ENCODE measurements around the gene MAP3K3.

The MAP3K3 gene

DNA sequence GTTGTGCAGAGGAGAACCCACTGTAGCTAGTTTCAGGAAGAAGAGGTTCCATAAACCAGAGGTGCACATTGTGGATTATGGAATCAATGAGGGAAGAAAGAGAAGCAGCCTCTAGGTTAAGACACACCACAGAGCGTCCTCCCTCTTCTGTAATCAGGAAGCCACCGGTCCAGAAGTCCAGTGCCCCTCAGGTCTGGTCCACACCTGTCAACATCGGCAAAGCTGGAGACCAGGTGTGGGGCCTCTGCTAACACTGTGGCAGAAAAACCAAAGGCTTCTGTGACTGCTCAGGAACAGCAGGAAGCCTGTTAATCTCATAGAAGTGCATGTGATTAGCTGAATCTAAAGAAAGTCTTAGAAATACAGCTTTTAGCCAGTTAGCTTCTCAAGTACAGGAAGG, 54.4 kb downstream of the MAP3K3 start:
- TF ChIP-seq, protein P1, sequence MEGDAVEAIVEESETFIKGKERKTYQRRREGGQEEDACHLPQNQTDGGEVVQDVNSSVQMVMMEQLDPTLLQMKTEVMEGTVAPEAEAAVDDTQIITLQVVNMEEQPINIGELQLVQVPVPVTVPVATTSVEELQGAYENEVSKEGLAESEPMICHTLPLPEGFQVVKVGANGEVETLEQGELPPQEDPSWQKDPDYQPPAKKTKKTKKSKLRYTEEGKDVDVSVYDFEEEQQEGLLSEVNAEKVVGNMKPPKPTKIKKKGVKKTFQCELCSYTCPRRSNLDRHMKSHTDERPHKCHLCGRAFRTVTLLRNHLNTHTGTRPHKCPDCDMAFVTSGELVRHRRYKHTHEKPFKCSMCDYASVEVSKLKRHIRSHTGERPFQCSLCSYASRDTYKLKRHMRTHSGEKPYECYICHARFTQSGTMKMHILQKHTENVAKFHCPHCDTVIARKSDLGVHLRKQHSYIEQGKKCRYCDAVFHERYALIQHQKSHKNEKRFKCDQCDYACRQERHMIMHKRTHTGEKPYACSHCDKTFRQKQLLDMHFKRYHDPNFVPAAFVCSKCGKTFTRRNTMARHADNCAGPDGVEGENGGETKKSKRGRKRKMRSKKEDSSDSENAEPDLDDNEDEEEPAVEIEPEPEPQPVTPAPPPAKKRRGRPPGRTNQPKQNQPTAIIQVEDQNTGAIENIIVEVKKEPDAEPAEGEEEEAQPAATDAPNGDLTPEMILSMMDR (IDR thresholded peaks at IDR 0.05; ENCODE audit: control insufficient read depth, insufficient read depth, low read depth, low read length, missing control alignments): no peak
- no peak overlapping the region for H3K4me3 ChIP-seq (ENCODE audit: control insufficient read depth, low read depth, low read length)
- DNase-seq (ENCODE audit: low read depth): no peak

DNA sequence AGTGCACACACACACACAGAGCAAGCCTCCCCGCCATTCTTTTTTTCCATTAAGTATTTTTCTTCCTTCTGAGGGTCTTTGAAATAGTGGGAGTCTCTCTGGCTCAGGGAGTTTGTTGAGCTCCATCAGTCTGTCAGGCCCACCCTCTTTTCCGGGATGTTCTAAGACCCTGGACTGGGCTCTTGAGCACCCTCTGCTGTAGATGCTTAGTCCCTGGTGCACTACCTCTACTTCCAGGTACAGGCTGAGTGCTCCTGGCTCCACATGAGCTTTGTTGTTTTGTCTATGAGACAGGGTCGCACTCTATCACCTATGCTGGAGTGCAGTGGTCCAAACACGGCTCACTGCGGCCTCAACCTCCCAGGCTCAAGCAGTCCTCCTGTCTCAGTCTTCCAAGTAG, 57.0 kb downstream of the MAP3K3 start:
- TF ChIP-seq, protein P1 (IDR thresholded peaks at IDR 0.05; ENCODE audit: control insufficient read depth, insufficient read depth, low read depth, low read length, missing control alignments): no peak
- no peak for DNase-seq (ENCODE audit: low read depth)

DNA sequence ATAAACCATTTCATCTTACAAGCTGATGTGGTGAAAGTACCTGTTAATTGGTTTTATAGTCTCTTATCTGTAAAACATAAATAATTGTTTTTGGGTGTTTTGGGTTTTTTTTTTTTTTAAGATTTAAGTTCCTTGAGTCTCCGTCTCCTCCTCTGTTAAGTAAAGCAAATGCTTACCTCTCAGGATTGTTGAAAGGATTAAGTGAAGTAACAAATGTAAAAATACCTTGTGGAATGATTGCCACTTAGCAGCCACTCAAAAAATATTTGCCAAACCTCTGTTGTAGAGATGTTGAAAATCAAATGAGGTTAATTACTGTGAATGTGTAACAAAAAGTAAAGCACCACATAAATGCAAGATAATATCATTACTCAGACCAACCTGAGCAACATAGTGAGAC, 58.5 kb downstream of the MAP3K3 start:
- TF ChIP-seq, protein P1 (IDR thresholded peaks at IDR 0.05; ENCODE audit: control insufficient read depth, insufficient read depth, low read depth, low read length, missing control alignments): no peak
- no peak for DNase-seq (ENCODE audit: low read depth)

More for the DNA sequence above, 57.0 kb downstream of the MAP3K3 start:
- no peak overlapping the region for H3K4me3 ChIP-seq (ENCODE audit: control insufficient read depth, low read depth, low read length)

DNA sequence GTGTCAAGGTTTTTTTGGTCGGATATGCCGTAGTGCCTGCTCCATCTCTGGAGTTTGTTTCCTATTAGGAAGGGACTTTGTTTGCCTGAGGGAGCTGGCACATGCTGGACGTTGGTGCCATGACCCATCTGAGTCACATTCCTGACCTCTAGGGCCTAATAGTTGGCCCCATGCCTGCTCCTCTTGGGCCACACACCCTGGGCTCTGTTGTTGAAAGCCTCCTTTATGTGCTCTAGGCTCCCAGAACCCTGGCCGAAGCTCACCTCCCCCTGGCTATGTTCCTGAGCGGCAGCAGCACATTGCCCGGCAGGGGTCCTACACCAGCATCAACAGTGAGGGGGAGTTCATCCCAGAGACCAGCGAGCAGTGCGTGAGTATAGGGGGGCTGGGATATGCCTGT, 59.3 kb downstream of the MAP3K3 start:
- no peak for DNase-seq (ENCODE audit: low read depth)
- TF ChIP-seq, protein P1 (IDR thresholded peaks at IDR 0.05; ENCODE audit: control insufficient read depth, insufficient read depth, low read depth, low read length, missing control alignments): no peak
- H3K4me3 ChIP-seq (ENCODE audit: control insufficient read depth, low read depth, low read length): no peak overlapping the region

More for the DNA sequence above, 58.5 kb downstream of the MAP3K3 start:
- no peak overlapping the region for H3K4me3 ChIP-seq (ENCODE audit: control insufficient read depth, low read depth, low read length)

DNA sequence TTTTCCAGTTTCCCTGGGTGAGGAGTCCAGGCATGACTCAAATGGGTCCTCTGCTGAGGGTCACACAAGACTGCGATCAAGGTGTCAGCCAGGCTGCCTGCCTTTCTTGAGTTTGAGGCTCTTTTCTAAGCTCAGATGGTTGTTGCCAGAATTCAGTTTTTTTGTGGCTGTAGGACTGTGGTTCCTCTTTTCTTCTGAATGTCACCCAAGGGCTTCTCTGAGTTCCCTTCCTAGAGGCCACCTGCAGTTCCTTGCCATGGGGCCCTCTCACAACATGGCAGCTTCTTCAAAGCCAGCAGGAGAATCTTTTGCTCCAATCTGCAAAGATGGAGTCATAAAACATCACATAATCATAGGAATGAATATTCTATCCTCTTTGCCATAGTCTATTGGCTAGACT, 60.2 kb downstream of the MAP3K3 start:
- no peak for DNase-seq (ENCODE audit: low read depth)
- no peak overlapping the region for H3K4me3 ChIP-seq (ENCODE audit: control insufficient read depth, low read depth, low read length)
- TF ChIP-seq, protein P1 (IDR thresholded peaks at IDR 0.05; ENCODE audit: control insufficient read depth, insufficient read depth, low read depth, low read length, missing control alignments): no peak

DNA sequence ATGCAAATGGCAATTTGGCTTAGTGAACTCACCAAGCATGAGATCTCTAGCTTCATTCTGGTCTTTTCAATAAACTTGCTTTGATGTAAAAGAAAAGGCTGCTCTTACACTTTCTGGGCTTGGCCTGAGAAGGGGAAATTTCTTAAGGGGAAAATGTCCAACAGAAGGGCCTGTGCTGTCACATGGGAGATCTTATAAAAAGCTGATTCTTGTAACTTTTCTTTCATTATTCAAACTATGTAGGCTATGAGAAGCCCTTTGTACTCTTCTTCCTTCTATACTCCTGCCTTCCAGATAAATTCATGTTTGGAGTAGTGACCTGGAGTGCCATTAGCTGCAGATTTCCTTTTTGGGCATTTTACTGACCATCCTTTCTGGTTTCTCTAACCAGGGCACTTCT, 60.8 kb downstream of the MAP3K3 start:
- TF ChIP-seq, protein P1 (IDR thresholded peaks at IDR 0.05; ENCODE audit: control insufficient read depth, insufficient read depth, low read depth, low read length, missing control alignments): no peak
- no peak for DNase-seq (ENCODE audit: low read depth)
- no peak overlapping the region for H3K4me3 ChIP-seq (ENCODE audit: control insufficient read depth, low read depth, low read length)

DNA sequence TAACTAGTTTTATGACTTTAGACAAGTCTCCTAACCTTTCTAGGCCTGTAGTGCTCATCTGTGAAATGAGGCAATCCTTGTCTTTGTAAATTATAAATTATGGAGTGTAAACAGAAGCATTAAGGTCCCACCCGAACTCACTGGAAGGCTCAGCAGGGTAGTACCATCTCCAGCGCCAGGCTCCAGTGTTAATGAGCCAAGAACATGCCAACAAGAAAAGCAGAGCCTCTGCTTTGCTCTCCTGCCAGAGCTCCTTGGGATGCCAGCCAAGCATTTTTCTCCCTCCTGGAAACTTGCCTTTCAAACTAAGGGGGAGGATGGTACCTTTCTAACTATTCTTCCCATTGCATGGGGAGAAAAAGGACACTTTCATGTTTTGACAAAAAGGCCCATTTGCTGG, 62.8 kb downstream of the MAP3K3 start:
- no peak for DNase-seq (ENCODE audit: low read depth)
- H3K4me3 ChIP-seq (ENCODE audit: control insufficient read depth, low read depth, low read length): no peak overlapping the region
- TF ChIP-seq, protein P1 (IDR thresholded peaks at IDR 0.05; ENCODE audit: control insufficient read depth, insufficient read depth, low read depth, low read length, missing control alignments): no peak

Data from AG09309 (cell line).